GM18951 (cell line): ENCODE measurements around the gene SKAP1.
"Not testable (repeated sequence)": the region's sequence is repeated elsewhere in the genome, so short reads cannot be mapped to it uniquely, and the experiment has no call there.

Experiments used
- POLR2A ChIP-seq: IDR thresholded peaks from 4 replicates; pipeline ENCODE4 v1.6.1; 2011; ENCODE audit warnings: mild to moderate bottlenecking; ENCODE audit not compliant: insufficient read length, insufficient read depth; ENCODE audit errors: extremely low read depth
- in situ Hi-C: fragments of 300-500 bp; cut with MboI; formaldehyde crosslinking; loops from one replicate; pipeline ENCODE4 v1.12.0; 2022; ENCODE audit warnings: low sequenced_read_pairs, mixed read lengths, inconsistent platforms; ENCODE audit not compliant: unreplicated experiment

The SKAP1 gene

DNA sequence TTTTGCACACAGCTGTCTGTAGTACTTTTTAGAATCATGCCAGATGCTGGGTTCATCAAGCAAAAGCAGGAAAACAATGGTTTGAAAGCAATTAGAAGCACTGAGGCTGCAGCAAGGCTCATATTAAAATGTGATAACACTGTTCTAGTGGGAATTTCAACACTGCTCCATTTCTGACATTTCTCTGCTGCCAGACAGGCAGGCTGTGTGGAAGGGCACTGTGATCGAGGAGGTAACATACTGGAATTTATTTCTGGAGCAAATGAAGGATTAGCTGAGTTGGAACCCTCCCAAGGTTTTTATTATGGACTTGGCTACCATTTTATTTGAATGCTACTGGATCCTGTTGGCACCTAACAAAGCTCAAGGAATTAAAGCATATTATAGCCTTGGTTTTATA lies 66.9 kb downstream of the SKAP1 start:
- in situ Hi-C loops, result no loop called here

DNA sequence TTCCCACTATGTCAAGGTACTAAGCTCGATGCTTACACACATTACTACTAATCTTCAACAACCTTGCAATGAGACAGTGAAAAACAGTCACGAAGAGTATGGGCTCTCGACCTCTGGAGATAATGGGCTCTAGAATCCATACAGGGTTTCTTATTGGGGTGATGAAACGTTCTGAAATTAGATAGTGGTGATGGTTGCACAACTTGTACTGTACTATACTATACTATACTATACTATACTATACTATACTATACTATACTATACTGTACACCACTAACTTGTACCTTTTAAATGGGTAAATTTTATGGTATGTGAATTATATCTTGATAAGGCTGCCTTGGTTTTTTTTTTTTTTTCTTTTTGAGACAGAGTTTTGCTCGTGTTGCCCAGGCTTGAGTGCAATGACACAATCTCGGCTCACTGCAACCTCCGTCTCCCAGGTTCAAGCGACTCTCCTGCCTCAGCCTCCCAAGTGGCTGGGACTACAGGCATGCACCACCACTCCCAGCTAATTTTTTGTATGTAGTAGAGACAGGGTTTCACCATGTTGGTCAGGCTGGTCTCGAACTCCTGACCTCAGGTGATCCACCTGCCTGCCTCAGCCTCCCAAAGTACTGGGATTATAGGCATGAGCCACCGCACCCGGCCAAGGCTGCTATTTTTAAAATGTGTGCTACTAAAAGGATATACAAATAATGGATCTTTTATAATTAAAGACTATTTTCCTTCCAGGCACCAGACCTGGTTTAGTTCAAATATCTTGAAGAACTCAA lies 69.0 kb downstream of the SKAP1 start:
- in situ Hi-C loops, result not testable (repeated sequence)

More for the DNA sequence above, 66.9 kb downstream of the SKAP1 start:
- TF ChIP-seq POLR2A, result no peak

DNA sequence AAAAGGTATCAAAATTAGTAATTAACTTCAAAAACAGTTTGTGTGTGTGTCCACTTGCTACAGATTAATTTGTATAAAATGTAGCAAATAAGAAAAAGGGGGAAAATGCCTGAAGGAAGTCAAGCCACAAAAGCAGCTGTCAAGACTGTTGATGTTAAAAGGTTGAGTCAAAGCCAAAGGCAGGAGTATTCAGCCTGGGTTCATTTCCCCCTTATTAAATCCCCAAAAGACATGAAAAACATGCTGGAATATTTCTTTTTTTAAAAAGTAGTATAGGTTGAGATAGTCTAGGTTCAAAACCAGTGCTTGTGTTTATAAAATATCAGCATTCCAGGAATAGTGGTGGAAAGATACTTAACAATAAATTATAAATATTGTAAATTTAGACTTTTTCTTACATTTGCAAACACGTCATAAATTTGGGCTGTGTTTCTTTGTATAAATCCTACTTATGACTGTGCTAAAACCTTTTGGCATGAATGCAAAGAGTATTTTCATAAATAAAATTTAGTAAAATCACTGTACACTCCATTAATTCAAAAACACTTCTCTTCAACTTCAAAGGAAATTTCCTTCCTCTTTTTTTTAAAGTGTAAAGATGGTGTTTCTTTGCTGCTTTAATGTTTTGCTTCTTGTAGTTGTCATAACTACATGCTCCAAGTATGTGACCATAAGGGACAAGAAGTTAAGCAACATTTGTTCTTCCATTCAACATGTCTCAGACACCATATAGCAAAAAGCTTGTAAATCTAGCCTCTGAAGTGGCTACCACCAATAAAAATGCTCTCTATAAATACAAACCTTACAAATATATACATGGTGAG lies 72.0 kb downstream of the SKAP1 start:
- in situ Hi-C loops, result no loop called here
- no peak for TF ChIP-seq POLR2A

DNA sequence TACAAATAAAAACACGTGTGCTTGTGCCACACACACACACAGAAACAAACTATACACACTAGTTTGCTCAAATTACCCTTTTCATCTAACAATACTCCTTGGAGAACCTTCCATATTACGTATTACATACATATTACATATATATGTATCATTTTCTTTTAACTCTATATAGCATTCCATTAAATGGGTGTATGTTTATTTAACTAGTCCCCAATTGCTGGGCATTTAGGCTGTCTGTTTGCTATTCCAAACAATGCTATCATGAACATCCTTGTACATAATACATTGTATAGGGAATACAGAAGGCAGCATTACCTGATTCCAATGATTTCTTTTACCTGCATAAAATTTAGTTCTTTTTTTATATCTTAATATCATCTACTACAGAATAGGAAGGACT lies 73.1 kb downstream of the SKAP1 start:
- in situ Hi-C loops, result no loop called here
- no peak for TF ChIP-seq POLR2A

DNA sequence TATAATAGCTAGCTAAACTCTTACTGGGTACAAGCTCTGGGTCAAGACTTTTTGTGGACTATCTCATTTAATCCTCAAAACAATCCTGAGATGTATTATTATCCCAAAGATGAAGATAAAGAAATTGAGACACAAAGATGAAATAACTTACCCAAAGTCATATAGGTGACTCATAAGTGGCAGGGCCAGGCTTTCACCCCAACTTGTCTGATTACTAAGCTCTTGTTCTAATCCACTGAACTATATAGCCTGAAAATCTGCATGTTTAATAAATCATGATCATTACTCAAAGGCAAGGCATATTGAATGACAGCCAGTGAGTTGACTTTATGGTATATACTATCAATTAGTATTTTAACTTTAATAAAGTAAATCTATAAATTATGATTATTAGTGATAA lies 77.4 kb downstream of the SKAP1 start:
- no peak for TF ChIP-seq POLR2A
- in situ Hi-C loops, result no loop called here

DNA sequence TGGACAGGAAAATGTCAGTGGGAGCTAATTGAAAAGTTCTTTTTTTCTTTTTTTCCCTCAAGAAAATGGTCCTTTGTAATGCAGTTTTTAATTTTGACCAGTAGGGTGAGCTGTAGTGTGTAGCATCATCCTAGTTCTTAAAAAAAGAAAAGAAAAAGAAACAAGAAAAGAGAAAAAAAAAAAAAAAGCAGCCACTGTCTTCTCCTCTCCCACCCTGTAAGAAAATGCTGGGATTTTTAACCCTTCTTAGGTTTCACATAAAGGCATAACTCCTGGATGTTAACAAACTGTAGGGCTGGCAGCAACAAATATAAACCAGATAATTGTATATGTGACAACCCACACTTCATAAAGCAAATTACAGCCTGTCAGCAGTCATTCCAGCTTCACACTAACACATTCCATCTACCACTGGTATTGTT lies 78.1 kb downstream of the SKAP1 start:
- no peak for TF ChIP-seq POLR2A
- in situ Hi-C loops, result no loop called here

DNA sequence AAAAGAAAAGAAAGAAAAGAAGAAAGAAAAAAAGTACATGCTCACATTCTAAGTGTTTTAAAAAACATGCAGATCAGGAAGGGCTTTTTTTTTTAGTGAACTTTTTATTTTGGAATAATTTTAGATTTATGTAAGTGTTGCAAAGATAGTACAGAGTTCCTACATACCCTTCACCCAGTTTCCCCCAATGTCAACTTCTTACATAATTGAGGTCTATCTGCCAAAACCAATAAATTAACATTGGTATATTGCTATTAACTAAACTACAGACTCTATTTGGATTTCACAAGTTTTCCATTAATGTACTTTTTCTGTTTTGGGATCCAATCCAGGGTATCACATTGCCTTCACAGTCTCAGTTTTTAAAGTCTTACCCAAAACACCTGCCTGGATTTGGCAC lies 81.7 kb downstream of the SKAP1 start:
- in situ Hi-C loops, result no loop called here
- TF ChIP-seq POLR2A, result no peak

DNA sequence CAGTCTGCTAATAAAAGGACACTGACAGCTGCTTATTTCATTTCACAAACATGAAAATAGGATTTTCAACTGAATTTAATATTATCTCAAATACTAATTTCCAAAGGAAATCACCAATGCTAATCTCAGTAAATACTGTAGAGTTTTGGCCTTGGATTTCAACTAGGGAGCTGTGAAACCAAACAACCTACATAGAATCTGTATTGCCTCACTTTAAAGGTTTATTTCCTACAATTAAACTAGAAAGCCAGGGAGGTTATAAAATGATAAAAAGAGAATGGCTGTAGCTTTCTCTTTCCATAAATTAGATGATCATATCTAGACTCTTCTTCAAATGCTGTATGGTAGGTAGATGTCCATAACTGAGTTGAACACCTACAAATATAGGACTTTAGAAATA lies 82.8 kb downstream of the SKAP1 start:
- no peak for TF ChIP-seq POLR2A
- in situ Hi-C loops, result no loop called here

DNA sequence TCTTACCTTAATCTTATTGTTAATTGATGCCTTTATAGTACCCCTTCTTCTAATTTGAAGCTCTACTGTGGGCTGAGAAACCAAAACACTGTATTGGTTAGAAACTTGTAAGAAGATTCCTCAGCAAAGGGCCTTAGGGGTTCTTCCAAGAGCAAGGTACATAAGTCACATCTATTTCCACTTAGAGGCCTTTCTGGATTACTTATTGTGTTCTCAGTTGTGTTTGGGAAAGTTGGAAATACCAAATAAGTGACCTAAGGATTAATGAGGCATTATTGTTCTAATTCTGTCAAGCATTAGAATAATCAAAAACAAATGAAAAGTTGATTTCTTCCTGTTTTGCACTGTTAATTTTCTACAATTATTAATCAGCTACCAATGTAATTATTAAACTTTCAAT lies 85.8 kb downstream of the SKAP1 start:
- in situ Hi-C loops, result no loop called here
- no peak for TF ChIP-seq POLR2A

DNA sequence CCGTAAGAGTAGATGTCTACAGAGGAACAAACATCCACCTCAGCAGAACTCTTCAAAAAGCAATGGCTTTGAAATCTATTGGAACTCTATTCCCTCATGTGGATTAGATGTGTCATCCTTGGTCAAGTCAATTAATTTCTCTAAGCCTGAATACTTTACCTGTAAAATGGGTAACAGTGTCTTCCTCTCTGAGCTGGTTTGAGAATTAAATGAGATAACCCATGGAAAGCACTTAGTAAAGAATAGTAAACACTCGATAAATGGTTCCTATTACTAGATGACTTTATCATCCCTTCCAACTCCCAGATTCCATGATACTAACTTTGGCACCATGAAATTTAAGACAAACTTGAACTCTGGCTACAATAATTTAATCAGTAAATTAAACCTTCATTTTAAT lies 89.1 kb downstream of the SKAP1 start:
- no peak for TF ChIP-seq POLR2A
- in situ Hi-C loops, result no loop called here

DNA sequence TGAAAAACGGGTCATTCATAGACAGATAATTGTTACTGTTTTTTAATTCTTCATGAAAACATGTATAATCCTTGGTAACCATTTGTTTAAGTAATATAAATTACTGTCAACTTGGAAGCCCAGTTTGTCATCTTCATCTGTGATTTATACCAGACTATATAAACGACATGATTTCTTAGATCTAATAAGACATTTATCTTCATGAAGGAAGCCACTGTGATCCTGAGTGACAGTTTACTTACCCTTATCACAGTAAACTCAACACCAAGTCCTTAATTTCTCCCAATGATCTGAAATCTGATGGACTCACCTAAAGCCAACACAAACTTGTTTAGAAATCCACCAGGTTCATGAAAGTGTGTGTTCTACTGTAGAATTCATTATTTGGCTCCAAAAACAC lies 91.3 kb downstream of the SKAP1 start:
- in situ Hi-C loops, result no loop called here
- no peak for TF ChIP-seq POLR2A

DNA sequence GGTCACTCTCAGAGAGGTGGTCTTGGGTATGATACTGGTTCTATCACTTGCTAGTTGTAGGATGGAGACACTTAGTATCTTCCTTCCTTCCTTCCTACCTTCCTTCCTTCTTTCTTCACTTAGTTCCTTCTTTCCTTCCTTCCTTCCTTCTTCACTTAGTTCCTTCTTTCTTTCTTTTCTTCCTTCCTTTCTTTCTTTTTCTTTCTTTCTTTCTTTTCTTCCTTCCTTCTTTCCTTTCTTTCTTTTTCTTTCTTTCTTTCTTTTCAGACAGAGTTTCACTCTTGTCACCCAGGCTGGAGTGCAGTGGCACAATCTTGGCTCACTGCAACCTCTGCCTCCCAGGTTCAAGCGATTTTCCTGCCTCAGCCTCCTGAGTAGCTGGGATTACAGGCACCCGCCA lies 92.1 kb downstream of the SKAP1 start:
- in situ Hi-C loops, result not testable (repeated sequence)

DNA sequence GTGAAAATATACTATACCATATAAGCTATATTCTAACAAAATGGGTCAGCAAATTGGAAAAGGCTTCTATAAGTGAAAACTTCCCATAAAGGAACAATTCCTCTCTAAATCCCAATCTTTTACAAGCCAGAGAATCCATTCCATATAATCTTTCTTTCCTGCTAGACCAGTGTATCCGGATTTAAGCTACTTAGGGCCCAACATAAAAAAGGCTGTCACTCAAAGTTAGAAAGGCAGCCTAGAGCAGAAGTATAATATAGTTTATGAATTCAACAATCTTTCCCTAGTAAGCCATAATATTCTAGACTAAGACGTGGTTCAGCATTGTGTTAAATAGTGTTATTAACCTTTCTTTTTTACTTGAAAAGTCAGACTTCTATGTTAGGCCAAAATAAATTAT lies 93.0 kb downstream of the SKAP1 start:
- in situ Hi-C loops, result no loop called here
- TF ChIP-seq POLR2A, result no peak

DNA sequence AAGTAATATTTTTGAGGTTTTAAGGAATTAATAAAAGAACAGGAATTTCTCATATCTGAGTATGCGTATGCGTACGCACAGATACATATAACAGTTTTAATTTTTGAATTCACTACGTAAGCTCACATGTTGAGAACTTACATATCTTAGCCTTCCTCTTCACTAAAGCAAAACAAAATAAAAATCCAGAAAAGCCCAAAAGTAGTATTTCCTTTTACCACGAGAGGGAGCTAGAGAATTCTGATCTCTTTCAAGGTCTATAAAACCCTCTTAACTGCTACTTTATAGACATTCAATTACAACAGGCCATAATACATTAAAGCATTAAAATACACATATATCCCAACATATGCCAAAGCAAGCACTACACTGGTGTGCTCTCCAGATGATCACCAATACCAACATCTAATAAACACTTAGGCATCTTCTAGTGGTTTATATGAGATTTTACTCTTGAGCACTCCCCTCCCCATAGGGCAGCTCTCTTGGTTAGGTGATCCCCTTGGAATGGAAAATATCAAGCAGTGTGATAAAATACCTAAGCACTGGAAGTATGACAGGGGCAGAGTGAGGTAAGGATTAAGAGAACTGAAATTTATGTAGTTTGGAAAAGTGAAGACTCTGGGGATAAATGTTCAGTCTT lies 94.0 kb downstream of the SKAP1 start:
- in situ Hi-C loops, result no loop called here
- TF ChIP-seq POLR2A, result no peak
